ENCODE measurements around the gene RNF20. TPM values are rescaled to one million over a fixed set of nuclear protein-coding genes. Genes with fewer than 3 reads are reported as not detected.

The RNF20 gene
- total and polyA plus RNA-seq, 2 of the 4 experiments (the other 2 are of a cell fraction): 13.7 to 21.3 TPM

GRCh38 chr9:101593345-101593744 is 59.7 kb downstream of the RNF20 start:
- H2AK5ac ChIP-seq (ENCODE audit: low read depth, low read length): no peak overlapping the region
- no peaks in the 10 kb centered on the region; the same call in 1 of the 2 replicates for H3K27me3 ChIP-seq (ENCODE audit: control insufficient read depth, insufficient read depth, low read length)
- H2AFZ ChIP-seq (replicated peaks; ENCODE audit: low read length, poor library complexity): no peak overlapping the region
- H2AK9ac ChIP-seq (replicated peaks; ENCODE audit: low read depth, low read length, poor library complexity): no peak overlapping the region
- no peak overlapping the region for H4K8ac ChIP-seq (ENCODE audit: low read depth in 2 of 2, low read length in 2 of 2)
- no peak overlapping the region for H4K5ac ChIP-seq (ENCODE audit: low read depth, low read length)
- no TSS peak for BruUV-seq (replicated peaks)
- ATAC-seq (ENCODE audit: low read depth) (no peak), DNase-seq (no peak)
- intact Hi-C loops (cut with micrococcal nuclease): no loop called here
- peaks cover 1% of the 10 kb centered on the region; the same call in 1 of the 2 replicates for H3K4me1 ChIP-seq (ENCODE audit: control insufficient read depth, insufficient read depth, low read length)
- H3K79me1 ChIP-seq (ENCODE audit: low read depth in 1 of 2, low read length in 2 of 2): no peaks in the 10 kb centered on the region
- ChIA-PET POLR2A (ENCODE audit: unreplicated experiment) (no interaction called here), CTCF (no interaction called here)
- no peak overlapping the region for H2BK120ac ChIP-seq (ENCODE audit: low read depth, low read length)
- H3K56ac ChIP-seq (ENCODE audit: extremely low read depth, insufficient read depth, low read length): no peak overlapping the region
- H3K4me3 ChIP-seq (ENCODE audit: insufficient read depth, low read depth, low read length): no peak overlapping the region
- no peak overlapping the region for H3K4ac ChIP-seq (ENCODE audit: low read depth, low read length)
- no peak overlapping the region for H3K18ac ChIP-seq (ENCODE audit: low read depth, low read length)
- no peak overlapping the region for H3K14ac ChIP-seq (replicated peaks; ENCODE audit: low read depth, low read length)
- TF ChIP-seq, protein P1, sequence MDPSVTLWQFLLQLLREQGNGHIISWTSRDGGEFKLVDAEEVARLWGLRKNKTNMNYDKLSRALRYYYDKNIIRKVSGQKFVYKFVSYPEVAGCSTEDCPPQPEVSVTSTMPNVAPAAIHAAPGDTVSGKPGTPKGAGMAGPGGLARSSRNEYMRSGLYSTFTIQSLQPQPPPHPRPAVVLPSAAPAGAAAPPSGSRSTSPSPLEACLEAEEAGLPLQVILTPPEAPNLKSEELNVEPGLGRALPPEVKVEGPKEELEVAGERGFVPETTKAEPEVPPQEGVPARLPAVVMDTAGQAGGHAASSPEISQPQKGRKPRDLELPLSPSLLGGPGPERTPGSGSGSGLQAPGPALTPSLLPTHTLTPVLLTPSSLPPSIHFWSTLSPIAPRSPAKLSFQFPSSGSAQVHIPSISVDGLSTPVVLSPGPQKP (IDR thresholded peaks at IDR 0.05; ENCODE audit: borderline replicate concordance, low read depth, low read length): no peak
- TF ChIP-seq POLR2A (IDR thresholded peaks at IDR 0.05; ENCODE audit: low read depth, low read length) (no peak), MXI1 (IDR thresholded peaks at IDR 0.05; ENCODE audit: borderline replicate concordance, low read depth, low read length) (no peak), BHLHE40 (IDR thresholded peaks at IDR 0.05; ENCODE audit: low read depth, low read length) (no peak), CTCF (conservative IDR thresholded peaks at IDR 0.05; ENCODE audit: low read depth, low read length) (no peak), RCOR1 (IDR thresholded peaks at IDR 0.05; ENCODE audit: insufficient replicate concordance, low read length) (no peak), RFX5 (IDR thresholded peaks at IDR 0.05; ENCODE audit: low read depth, low read length) (no peak), RAD21 (IDR thresholded peaks at IDR 0.05; ENCODE audit: low read length) (no peak), CHD1 (IDR thresholded peaks at IDR 0.05; ENCODE audit: low read depth, low read length) (no peak), MAZ (IDR thresholded peaks at IDR 0.05; ENCODE audit: borderline replicate concordance, low read depth, low read length) (no peak), SMC3 (IDR thresholded peaks at IDR 0.05; ENCODE audit: low read depth, low read length) (no peak), MAFK (IDR thresholded peaks at IDR 0.05; ENCODE audit: low read depth, low read length) (no peak), FOS (IDR thresholded peaks at IDR 0.05; ENCODE audit: low read depth, low read length) (no peak)
- TF ChIP-seq, protein P2, sequence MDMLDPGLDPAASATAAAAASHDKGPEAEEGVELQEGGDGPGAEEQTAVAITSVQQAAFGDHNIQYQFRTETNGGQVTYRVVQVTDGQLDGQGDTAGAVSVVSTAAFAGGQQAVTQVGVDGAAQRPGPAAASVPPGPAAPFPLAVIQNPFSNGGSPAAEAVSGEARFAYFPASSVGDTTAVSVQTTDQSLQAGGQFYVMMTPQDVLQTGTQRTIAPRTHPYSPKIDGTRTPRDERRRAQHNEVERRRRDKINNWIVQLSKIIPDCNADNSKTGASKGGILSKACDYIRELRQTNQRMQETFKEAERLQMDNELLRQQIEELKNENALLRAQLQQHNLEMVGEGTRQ (IDR thresholded peaks at IDR 0.05; ENCODE audit: low read depth, low read length): no peak
- no peaks in the 10 kb centered on the region for H3K36me3 ChIP-seq (ENCODE audit: control insufficient read depth, insufficient read depth, low read length)
- no peak overlapping the region for H2BK20ac ChIP-seq (ENCODE audit: low read depth, low read length)
- no peak overlapping the region for H3K9ac ChIP-seq (ENCODE audit: low read depth, low read length)
- H2BK15ac ChIP-seq (ENCODE audit: low read depth, low read length): no peak overlapping the region
- H3K4me2 ChIP-seq (ENCODE audit: low read depth, low read length): no peak overlapping the region
- H3K23ac ChIP-seq (ENCODE audit: low read depth, low read length): no peak overlapping the region
- no peak overlapping the region for H4K91ac ChIP-seq (ENCODE audit: insufficient read depth, low read depth, low read length)
- WGBS, 2 experiments (ENCODE audit: extremely low coverage in 2 of 2, insufficient read length in 1 of 2): no CpG with 5 or more reads among the region's 2 CpGs
- no peak overlapping the region for H3K27ac ChIP-seq (ENCODE audit: insufficient read depth, low read length)
- in situ Hi-C loops (cut with MboI; ENCODE audit: low sequenced_read_pairs): no loop called here
- H4K20me1 ChIP-seq (ENCODE audit: insufficient read depth, low read length): no peaks in the 10 kb centered on the region
- dilution Hi-C loops (cut with HindIII; ENCODE audit: low sequenced_read_pairs, unreplicated experiment): no loop called here
- no peaks in the 10 kb centered on the region for H3K9me3 ChIP-seq (ENCODE audit: control insufficient read depth, insufficient read depth, low read length)
- H2BK5ac ChIP-seq (ENCODE audit: low read depth, low read length, poor library complexity, severe bottlenecking): no peak overlapping the region
- H3K9me1 ChIP-seq (ENCODE audit: insufficient read depth, low read length): no peaks in the 10 kb centered on the region; the same call in 1 of the 2 replicates

Data from IMR-90 (cell line).